Endothelial cell of umbilical vein (primary cell): ENCODE results near the gene CHAC2. TPM values are rescaled to one million over a fixed set of nuclear protein-coding genes. Genes with fewer than 3 reads are reported as not detected.

Experiments
- BruUV-seq: library from RNA; stranded (reverse); fragments of 400-500 nt; replicated peaks from 2 replicates; lab custom pipeline; 2021; lab: Mats Ljungman, UMichigan
- CTCF ChIA-PET: fragments of 300-600, 350-600 bp; sonication (Branson Sonifier 250); formaldehyde crosslinking; loops from one replicate; lab custom pipeline; 2021; ENCODE audit warnings: antibody characterized with exemption, inconsistent platforms; lab: Charles Lee
- POLR2A ChIA-PET: fragments of 300-600, 350-600 bp; sonication (Branson Sonifier 250); formaldehyde crosslinking; loops from one replicate; lab custom pipeline; 2021; ENCODE audit warnings: antibody characterized with exemption, inconsistent platforms; lab: Charles Lee
- DNase-seq: peaks from one replicate; pipeline ENCODE4 v3.0.0-alpha.2; 2011; ENCODE audit warnings: low read depth, low spot score
- FAIRE-seq: peaks from 2 replicates; lab custom pipeline; 2011; peaks lifted over from hg19 to GRCh38; lab: Jason Lieb, UNC
- H2AFZ ChIP-seq: 2 replicates; pipeline ENCODE4 v1.6.0; 2012; ENCODE audit warnings: low read depth, low read length, control low read depth, inconsistent platforms
- H3K27ac ChIP-seq: 2 replicates; pipeline ENCODE4 v1.5.1; 2011; ENCODE audit warnings: low read depth, mild to moderate bottlenecking, control low read depth, low read length, moderate library complexity; ENCODE audit not compliant: insufficient read depth
- H3K27me3 ChIP-seq, 2 experiments: 2 replicates each; pipeline versions ENCODE4 v1.6.0 to v1.6.1; 2011; ENCODE audit warnings: low read length in 2 of 2, mixed read lengths in 1 of 2; ENCODE audit not compliant: control insufficient read depth in 2 of 2, insufficient read depth in 2 of 2
- H3K36me3 ChIP-seq, 2 experiments: 2 replicates in 1 of 2; 3 replicates in 1 of 2; pipeline ENCODE4 v1.5.1; 2011; ENCODE audit warnings: low read length in 2 of 2, mild to moderate bottlenecking in 1 of 2, moderate library complexity in 1 of 2; ENCODE audit not compliant: control insufficient read depth in 2 of 2, insufficient read depth in 2 of 2; ENCODE audit errors: extremely low read depth in 1 of 2
- H3K4me1 ChIP-seq: 3 replicates; pipeline ENCODE4 v1.5.1; 2011; ENCODE audit warnings: mild to moderate bottlenecking, low read length; ENCODE audit not compliant: control insufficient read depth, insufficient read depth; ENCODE audit errors: extremely low read depth
- H3K4me2 ChIP-seq: 2 replicates; pipeline ENCODE4 v1.6.1; 2011; ENCODE audit warnings: low read length, control low read depth, mixed read lengths; ENCODE audit not compliant: insufficient read depth
- H3K4me3 ChIP-seq, 3 experiments: fragments of 200-600 bp in 1 of 3; sonication (generic), shearing (Covaris generic) in 1 of 3; replicated peaks in 1 of 3; 2 replicates each; pipeline ENCODE4 v1.5.1; 2011 to 2016; ENCODE audit warnings: control low read depth in 3 of 3, low read length in 3 of 3, mild to moderate bottlenecking in 2 of 3, inconsistent platforms in 1 of 3, low read depth in 1 of 3, moderate library complexity in 1 of 3; ENCODE audit not compliant: insufficient read depth in 1 of 3
- H3K79me2 ChIP-seq: 2 replicates; pipeline ENCODE4 v1.6.0; 2012; ENCODE audit warnings: low read length, inconsistent platforms; ENCODE audit not compliant: control insufficient read depth, insufficient read depth
- H3K9ac ChIP-seq: replicated peaks from 2 replicates; pipeline ENCODE3; 2011; ENCODE audit warnings: low read length, control low read depth; ENCODE audit not compliant: insufficient read depth; ENCODE audit errors: extremely low read depth
- H3K9me1 ChIP-seq: replicated peaks from 3 replicates; pipeline ENCODE4 v1.6.0; 2011; ENCODE audit warnings: mild to moderate bottlenecking, low read length; ENCODE audit not compliant: control insufficient read depth, insufficient read depth; ENCODE audit errors: extremely low read depth
- H3K9me3 ChIP-seq: replicated peaks from 2 replicates; pipeline ENCODE4 v1.5.1; 2012; ENCODE audit warnings: low read length, inconsistent platforms; ENCODE audit not compliant: control insufficient read depth, insufficient read depth
- H4K20me1 ChIP-seq: replicated peaks from 2 replicates; pipeline ENCODE3; 2011; ENCODE audit warnings: mild to moderate bottlenecking, low read length; ENCODE audit not compliant: control insufficient read depth, insufficient read depth; ENCODE audit errors: extremely low read depth
- EZH2 ChIP-seq: IDR thresholded peaks from 2 replicates; pipeline ENCODE4 v1.6.1; 2012; ENCODE audit warnings: borderline replicate concordance, low read depth, mild to moderate bottlenecking, moderate library complexity, low read length, inconsistent platforms; ENCODE audit not compliant: severe bottlenecking
- FOS ChIP-seq: IDR thresholded peaks from 2 replicates; pipeline ENCODE4 v1.6.1; 2011; ENCODE audit warnings: mild to moderate bottlenecking, low read length, moderate library complexity, borderline replicate concordance; ENCODE audit not compliant: insufficient read depth
- GATA2 ChIP-seq: IDR thresholded peaks from 2 replicates; pipeline ENCODE4 v1.7.0; 2011; ENCODE audit warnings: low read depth, mild to moderate bottlenecking, moderate library complexity, mixed read lengths, low read length; ENCODE audit not compliant: insufficient read length, insufficient read depth
- JUN ChIP-seq: IDR thresholded peaks from 2 replicates; pipeline ENCODE4 v1.6.1; 2011; ENCODE audit warnings: borderline replicate concordance, low read depth; ENCODE audit not compliant: insufficient read length, insufficient read depth
- MYC ChIP-seq: IDR thresholded peaks from one replicate; pipeline ENCODE4 v1.6.1; 2011; ENCODE audit warnings: mild to moderate bottlenecking, low read depth, low read length
- POLR2A ChIP-seq: IDR thresholded peaks from 2 replicates; pipeline ENCODE4 v1.6.1; 2012; ENCODE audit warnings: low read depth, mild to moderate bottlenecking, control low read depth, low read length
- POLR2AphosphoS5 ChIP-seq: IDR thresholded peaks from 2 replicates; pipeline ENCODE4 v1.6.1; 2012; ENCODE audit warnings: low read depth, mild to moderate bottlenecking, control low read depth, low read length, moderate library complexity; ENCODE audit not compliant: insufficient read depth
- dilution Hi-C: fragments of 300-500 bp; cut with MboI; formaldehyde crosslinking; loops from one replicate; pipeline ENCODE4 v1.15.0; 2019; ENCODE audit warnings: low sequenced_read_pairs; ENCODE audit not compliant: extremely low pct_ligation_motif_present
- intact Hi-C: fragments of 100-400 bp; cut with micrococcal nuclease; formaldehyde crosslinking; loops from one replicate; pipeline ENCODE4 v1.10.0; 2022
- polyA plus RNA-seq, 4 experiments: library from polyadenylated mRNA; depleted of rRNA in 3 of 4; stranded (reverse) in 3 of 4; unstranded in 1 of 4; fragments of >200 nt; gene quantifications; 2 replicates each; pipeline versions ENCODE4 v1.2.1 to v1.2.3, GENCODE V29; 2011 to 2012; ENCODE audit warnings: missing spikeins in 1 of 4
- total RNA-seq: library from RNA; stranded (reverse); gene quantifications from 2 replicates; pipeline ENCODE4 v1.2.3, GENCODE V29; 2021
- TF ChIP-seq, protein P1 (sequence below), 2 donors: IDR thresholded peaks; 1 replicate in 1 of 2; 2 replicates in 1 of 2; pipeline ENCODE4 v1.5.1; 2011; ENCODE audit warnings: low read length in 2 of 2, mild to moderate bottlenecking in 2 of 2, moderate library complexity in 2 of 2, control low read depth in 1 of 2, inconsistent platforms in 1 of 2, low read depth in 1 of 2; ENCODE audit not compliant: insufficient read depth in 1 of 2; ENCODE audit errors: extremely low read depth in 1 of 2
- TF ChIP-seq, protein P2 (sequence below): IDR thresholded peaks from 2 replicates; pipeline ENCODE4 v1.6.1; 2011; ENCODE audit not compliant: insufficient read depth, insufficient read length

The CHAC2 gene
- total and polyA plus RNA-seq, 2 donors (not counting 3 experiments of a cell fraction or from before 2014, with no cell fraction given) = 3.4 to 8.3 TPM

DNA sequence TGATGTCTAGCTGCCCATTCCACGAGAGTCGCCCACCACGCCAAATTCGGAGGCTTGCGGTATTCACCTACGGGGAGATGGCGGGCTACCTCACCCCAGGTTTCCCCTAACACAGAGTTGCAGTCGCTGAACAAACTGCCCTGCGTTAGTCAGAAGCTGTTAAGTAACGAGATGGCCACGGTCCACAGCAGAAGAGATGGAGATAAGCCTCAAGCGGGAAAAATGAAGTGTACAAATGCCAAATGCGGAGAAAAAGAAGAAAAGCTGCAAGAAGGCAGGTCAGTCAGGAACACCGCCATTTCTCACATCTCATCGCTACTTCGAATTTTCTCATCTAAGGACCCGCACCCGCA is 18.7 kb downstream of the CHAC2 start:
- Histone ChIP-seq H3K9me3 (no peaks in the 10 kb centered on the region), H4K20me1 (no peaks in the 10 kb centered on the region), H3K4me3 (peak overlapping the region; percentile 52 to 98 (median 92)), H3K27ac (peak overlapping the region; percentile 89), H3K79me2 (peaks cover 76% of the 10 kb centered on the region), H3K9me1 (no peaks in the 10 kb centered on the region), H3K36me3 (no peaks in the 10 kb centered on the region), H3K27me3 (no peaks in the 10 kb centered on the region), H2AFZ (peak overlapping the region; percentile 95), H3K4me2 (peak overlapping the region; percentile 91), H3K4me1 (peaks cover 23% of the 10 kb centered on the region), H3K9ac (peak overlapping the region; percentile 91)
- intact Hi-C loops = loop anchor here (1.0 kb wide), 1 partner anchor 18 kb away; no protein-coding TSS in a partner anchor
- FAIRE-seq (no peak), DNase-seq (peak; percentile 73)
- ChIA-PET CTCF (interaction anchor here (2.8 kb wide), 1 partner anchor 18 kb away, joined by 13 read pairs; the partner anchor contains the start of gene CHAC2), POLR2A (interaction anchor here (2.3 kb wide), 1 partner anchor 18 kb away, joined by 8 read pairs; the partner anchor contains the start of gene CHAC2)
- TSS peak; percentile 64 for BruUV-seq
- dilution Hi-C loops = no loop called here
- TF ChIP-seq POLR2AphosphoS5 = no peak
- TF ChIP-seq GATA2 = no peak
- TF ChIP-seq EZH2 = no peak
- TF ChIP-seq POLR2A = no peak
- TF ChIP-seq FOS = no peak
- TF ChIP-seq, protein P1, sequence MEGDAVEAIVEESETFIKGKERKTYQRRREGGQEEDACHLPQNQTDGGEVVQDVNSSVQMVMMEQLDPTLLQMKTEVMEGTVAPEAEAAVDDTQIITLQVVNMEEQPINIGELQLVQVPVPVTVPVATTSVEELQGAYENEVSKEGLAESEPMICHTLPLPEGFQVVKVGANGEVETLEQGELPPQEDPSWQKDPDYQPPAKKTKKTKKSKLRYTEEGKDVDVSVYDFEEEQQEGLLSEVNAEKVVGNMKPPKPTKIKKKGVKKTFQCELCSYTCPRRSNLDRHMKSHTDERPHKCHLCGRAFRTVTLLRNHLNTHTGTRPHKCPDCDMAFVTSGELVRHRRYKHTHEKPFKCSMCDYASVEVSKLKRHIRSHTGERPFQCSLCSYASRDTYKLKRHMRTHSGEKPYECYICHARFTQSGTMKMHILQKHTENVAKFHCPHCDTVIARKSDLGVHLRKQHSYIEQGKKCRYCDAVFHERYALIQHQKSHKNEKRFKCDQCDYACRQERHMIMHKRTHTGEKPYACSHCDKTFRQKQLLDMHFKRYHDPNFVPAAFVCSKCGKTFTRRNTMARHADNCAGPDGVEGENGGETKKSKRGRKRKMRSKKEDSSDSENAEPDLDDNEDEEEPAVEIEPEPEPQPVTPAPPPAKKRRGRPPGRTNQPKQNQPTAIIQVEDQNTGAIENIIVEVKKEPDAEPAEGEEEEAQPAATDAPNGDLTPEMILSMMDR (IDR thresholded peaks at IDR 0.05; ENCODE audit: extremely low read depth in 1 of 2, insufficient read depth in 1 of 2, low read depth in 1 of 2, low read length in 2 of 2) = no peak
- TF ChIP-seq JUN = no peak
- TF ChIP-seq, protein P2, sequence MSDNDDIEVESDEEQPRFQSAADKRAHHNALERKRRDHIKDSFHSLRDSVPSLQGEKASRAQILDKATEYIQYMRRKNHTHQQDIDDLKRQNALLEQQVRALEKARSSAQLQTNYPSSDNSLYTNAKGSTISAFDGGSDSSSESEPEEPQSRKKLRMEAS = no peak
- TF ChIP-seq MYC = no peak
